ENCODE measurements around the gene USP7. TPM values are rescaled to one million over a fixed set of nuclear protein-coding genes. Genes with fewer than 3 reads are reported as not detected.
"Not testable (repeated sequence)": the region's sequence is repeated elsewhere in the genome, so short reads cannot be mapped to it uniquely, and the experiment has no call there.

USP7 gene
- total and polyA plus RNA-seq, 2 experiments from 2014 or later = 13.3 to 30.6 TPM

DNA sequence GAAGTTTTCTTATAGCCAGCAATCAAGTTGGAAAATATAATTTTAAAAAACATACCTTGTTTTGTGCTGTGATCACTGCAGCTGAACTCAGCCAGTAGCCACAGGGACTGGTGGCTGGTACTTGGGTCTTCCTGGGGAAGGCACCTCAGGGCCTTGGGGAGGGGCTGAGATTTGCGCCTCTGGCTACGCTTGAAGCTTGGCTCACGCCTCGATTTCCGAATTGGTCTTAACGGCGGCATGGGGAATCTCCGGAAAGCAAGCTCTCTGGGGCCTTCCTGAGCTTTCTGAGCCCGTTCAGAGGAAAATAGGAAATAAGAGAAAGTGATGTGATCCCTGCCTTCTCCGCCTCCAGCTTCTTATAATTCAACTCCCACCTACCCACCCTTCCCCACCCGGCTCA is 11.3 kb upstream of the USP7 start:
- Histone ChIP-seq H3K36me3 (ENCODE audit: low read depth) (no peaks in the 10 kb centered on the region), H3K9me2 (ENCODE audit: insufficient read depth) (no peaks in the 10 kb centered on the region), H3K4me2 (ENCODE audit: unreplicated experiment) (no peak overlapping the region), H3K27ac (no peak overlapping the region), H3K79me2 (ENCODE audit: insufficient read depth) (no peaks in the 10 kb centered on the region), H3K4me3 (no peak overlapping the region), H3K9me3 (ENCODE audit: low read depth) (no peaks in the 10 kb centered on the region), H3K27me3 (replicated peaks; ENCODE audit: insufficient read depth) (no peaks in the 10 kb centered on the region), H3K4me1 (ENCODE audit: insufficient read depth) (peaks cover 11% of the 10 kb centered on the region; the same call in 1 of the 2 replicates), H2AFZ (no peak overlapping the region), H3K9ac (no peak overlapping the region), H3F3A (ENCODE audit: insufficient read depth) (no peaks in the 10 kb centered on the region; the same call in 1 of the 2 replicates), H4K20me1 (ENCODE audit: insufficient read depth) (no peaks in the 10 kb centered on the region)
- WGBS, 2 experiments (ENCODE audit: low coverage in 1 of 2, low lambda C conversion rate in 2 of 2, missing lambda C conversion rate in 2 of 2) = 80% methylated on average over 11 of the region's 11 CpGs
- in situ Hi-C loops (cut with MboI) = no loop called here
- no peak for DNase-seq
- no peak for TF ChIP-seq EZH2phosphoT487 (IDR thresholded peaks at IDR 0.05; ENCODE audit: insufficient read depth, low read depth)

DNA sequence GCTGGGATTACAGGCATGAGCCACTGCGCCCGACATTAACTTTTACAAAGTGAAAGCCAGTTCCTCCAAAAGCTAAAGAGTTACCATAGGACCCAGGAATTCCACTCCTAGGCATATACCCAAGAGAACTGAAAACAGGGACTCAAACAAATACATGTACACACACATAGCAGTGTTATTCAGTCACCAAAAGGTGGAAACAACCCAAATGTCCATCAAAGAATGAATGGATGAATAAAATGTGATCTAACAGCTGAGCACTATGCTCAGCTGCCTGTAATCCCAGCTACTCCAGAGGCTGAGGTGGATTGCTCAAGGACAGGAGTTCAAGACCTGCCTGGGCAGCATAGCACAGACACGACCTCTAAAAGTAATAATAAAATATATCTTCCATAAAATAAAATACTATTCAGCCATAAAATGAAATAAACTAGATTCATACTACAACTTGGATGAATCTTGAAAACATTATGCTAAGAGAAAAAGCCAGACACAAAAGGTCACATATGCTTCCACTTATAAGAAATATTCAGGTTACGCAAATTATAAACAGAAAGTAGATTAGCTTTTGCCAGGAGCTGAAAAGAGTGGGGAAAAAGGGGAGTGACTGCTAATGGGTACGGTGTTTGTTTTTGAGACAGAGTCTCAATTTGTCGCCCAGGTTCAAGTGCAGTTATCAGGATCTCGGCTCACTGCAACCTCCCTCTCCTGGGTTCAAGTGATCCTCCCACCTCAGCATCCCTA is 9.3 kb upstream of the USP7 start:
- no peak overlapping the region for H2AFZ ChIP-seq
- H3K4me2 ChIP-seq (ENCODE audit: unreplicated experiment) = peak overlapping the region; percentile 3
- no peaks in the 10 kb centered on the region for H3K9me3 ChIP-seq (ENCODE audit: low read depth)
- H3K27ac ChIP-seq = no peak overlapping the region
- H4K20me1 ChIP-seq (ENCODE audit: insufficient read depth) = no peaks in the 10 kb centered on the region
- DNase-seq = peak; percentile 67
- peaks cover 11% of the 10 kb centered on the region; the same call in 1 of the 2 replicates for H3K4me1 ChIP-seq (ENCODE audit: insufficient read depth)
- H3K27me3 ChIP-seq (replicated peaks; ENCODE audit: insufficient read depth) = no peaks in the 10 kb centered on the region
- no peak for TF ChIP-seq EZH2phosphoT487 (IDR thresholded peaks at IDR 0.05; ENCODE audit: insufficient read depth, low read depth)
- TF ChIP-seq EZH2 (IDR thresholded peaks at IDR 0.05; ENCODE audit: insufficient read depth, poor library complexity, severe bottlenecking) = no peak
- WGBS, 2 experiments (ENCODE audit: low coverage in 1 of 2, low lambda C conversion rate in 2 of 2, missing lambda C conversion rate in 2 of 2) = 17 to 20% methylated on average over 7 of the region's 7 CpGs
- in situ Hi-C loops (cut with MboI) = no loop called here
- H3F3A ChIP-seq (ENCODE audit: insufficient read depth) = no peaks in the 10 kb centered on the region; the same call in 1 of the 2 replicates
- H3K9me2 ChIP-seq (ENCODE audit: insufficient read depth) = no peaks in the 10 kb centered on the region
- no peak overlapping the region for H3K4me3 ChIP-seq
- no peaks in the 10 kb centered on the region for H3K79me2 ChIP-seq (ENCODE audit: insufficient read depth)
- no peak overlapping the region for H3K9ac ChIP-seq
- H3K36me3 ChIP-seq (ENCODE audit: low read depth) = no peaks in the 10 kb centered on the region

DNA sequence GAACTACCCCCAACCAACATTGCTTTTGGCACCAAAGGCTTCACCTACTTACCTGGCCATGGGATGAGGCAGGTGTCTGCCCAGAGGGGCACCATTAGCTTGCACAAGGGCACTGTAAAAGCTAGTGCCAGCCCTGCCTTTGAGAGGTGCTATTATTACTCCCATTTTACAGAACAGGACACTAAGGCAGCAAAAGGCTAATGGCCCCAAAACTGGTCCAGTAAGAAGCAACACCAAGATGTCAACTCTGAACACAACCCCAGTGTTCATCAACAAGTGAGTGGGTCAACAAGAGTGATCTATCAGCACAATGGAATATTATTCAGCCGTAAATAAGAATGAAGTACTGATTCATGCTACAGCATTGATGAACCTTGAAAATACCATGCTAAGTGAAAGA is 7.7 kb upstream of the USP7 start:
- H3F3A ChIP-seq (ENCODE audit: insufficient read depth) = no peaks in the 10 kb centered on the region; the same call in 1 of the 2 replicates
- H3K9me3 ChIP-seq (ENCODE audit: low read depth) = no peaks in the 10 kb centered on the region
- no peaks in the 10 kb centered on the region for H4K20me1 ChIP-seq (ENCODE audit: insufficient read depth)
- H2AFZ ChIP-seq = no peak overlapping the region
- no peaks in the 10 kb centered on the region for H3K9me2 ChIP-seq (ENCODE audit: insufficient read depth)
- no peak for TF ChIP-seq EZH2phosphoT487 (IDR thresholded peaks at IDR 0.05; ENCODE audit: insufficient read depth, low read depth)
- TF ChIP-seq EZH2 (IDR thresholded peaks at IDR 0.05; ENCODE audit: insufficient read depth, poor library complexity, severe bottlenecking) = no peak
- WGBS, 2 experiments (ENCODE audit: low coverage in 1 of 2, low lambda C conversion rate in 2 of 2, missing lambda C conversion rate in 2 of 2) = 92 to 96% methylated on average over 1 of the region's 1 CpG
- no peak overlapping the region for H3K4me3 ChIP-seq
- no peak for DNase-seq
- no peak overlapping the region for H3K9ac ChIP-seq
- in situ Hi-C loops (cut with MboI) = no loop called here
- no peak overlapping the region for H3K4me2 ChIP-seq (ENCODE audit: unreplicated experiment)
- H3K27ac ChIP-seq = no peak overlapping the region
- H3K4me1 ChIP-seq (ENCODE audit: insufficient read depth) = peaks cover 11% of the 10 kb centered on the region; the same call in 1 of the 2 replicates
- H3K27me3 ChIP-seq (replicated peaks; ENCODE audit: insufficient read depth) = no peaks in the 10 kb centered on the region
- H3K36me3 ChIP-seq (ENCODE audit: low read depth) = no peaks in the 10 kb centered on the region
- no peaks in the 10 kb centered on the region for H3K79me2 ChIP-seq (ENCODE audit: insufficient read depth)

DNA sequence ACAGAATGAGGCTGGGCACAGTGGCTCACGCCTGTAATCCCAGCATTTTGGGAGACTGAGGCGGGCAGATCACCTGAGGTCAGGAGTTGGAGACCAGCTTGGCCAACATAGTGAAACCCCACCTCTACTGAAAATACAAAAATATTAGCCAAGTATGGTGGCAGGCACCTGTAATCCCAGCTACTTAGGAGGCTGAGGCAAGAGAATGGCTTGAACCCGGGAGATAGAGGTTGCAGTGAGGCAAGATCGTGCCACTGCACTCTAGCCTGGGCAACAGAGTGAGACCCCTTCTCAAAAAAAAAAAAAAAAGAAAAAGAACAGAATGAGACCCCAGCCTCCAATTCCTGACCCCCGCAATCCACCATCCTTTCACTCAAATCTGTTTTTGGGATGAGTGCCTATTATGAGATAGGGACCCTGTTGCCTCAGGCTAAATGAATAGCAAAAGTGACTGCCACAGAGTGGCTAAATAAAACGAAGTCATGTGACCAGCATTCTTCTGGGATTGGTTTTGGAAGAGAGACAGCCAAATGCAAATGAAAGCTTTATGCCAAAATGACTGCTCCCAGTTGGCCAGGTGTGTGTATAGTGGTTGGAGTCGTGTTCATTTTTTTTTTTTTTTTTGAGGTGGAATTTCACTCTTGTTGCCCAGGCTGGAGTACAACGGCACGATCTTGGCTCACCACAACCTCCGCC is 5.6 kb upstream of the USP7 start:
- in situ Hi-C loops (cut with MboI) = loop anchor here (10.0 kb wide), 1 partner anchor 55 kb away; no protein-coding TSS in a partner anchor
- WGBS, 2 experiments (ENCODE audit: low coverage in 1 of 2, low lambda C conversion rate in 2 of 2, missing lambda C conversion rate in 2 of 2) = 81 to 82% methylated on average over 10 of the region's 10 CpGs
- not testable (repeated sequence) for H3K9me2 ChIP-seq (ENCODE audit: insufficient read depth); H3K36me3 ChIP-seq (ENCODE audit: low read depth); H3K79me2 ChIP-seq (ENCODE audit: insufficient read depth); H3K4me3 ChIP-seq; H3K9me3 ChIP-seq (ENCODE audit: low read depth); H3K27me3 ChIP-seq (replicated peaks; ENCODE audit: insufficient read depth); H3F3A ChIP-seq (ENCODE audit: insufficient read depth); H3K4me2 ChIP-seq (ENCODE audit: unreplicated experiment); H3K27ac ChIP-seq; H2AFZ ChIP-seq; H4K20me1 ChIP-seq (ENCODE audit: insufficient read depth); H3K9ac ChIP-seq
- DNase-seq = peak; percentile 10
- H3K4me1 ChIP-seq (ENCODE audit: insufficient read depth) = peaks cover 11% of the 10 kb centered on the region; the same call in 1 of the 2 replicates

DNA sequence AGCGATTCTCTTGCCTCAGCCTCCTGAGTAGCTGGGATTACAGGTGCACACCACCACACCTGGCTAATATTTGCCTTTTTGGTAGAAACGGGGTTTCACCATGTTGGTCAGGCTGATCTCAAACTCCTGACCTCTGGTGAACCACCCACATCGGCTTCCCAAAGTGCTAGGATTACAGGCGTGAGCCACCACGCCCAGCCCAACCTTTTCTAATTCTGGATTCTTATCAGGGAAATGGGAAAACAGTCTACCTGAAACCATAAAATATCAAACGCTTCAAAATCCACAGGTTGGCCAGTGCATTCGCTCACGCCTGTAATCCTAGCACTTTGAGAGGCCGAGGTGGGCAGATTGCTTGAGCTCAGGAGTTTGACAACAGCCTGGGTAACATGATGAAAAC is 4.3 kb upstream of the USP7 start:
- DNase-seq; H4K20me1 ChIP-seq (ENCODE audit: insufficient read depth); H3K9me2 ChIP-seq (ENCODE audit: insufficient read depth); H3K36me3 ChIP-seq (ENCODE audit: low read depth); H3F3A ChIP-seq (ENCODE audit: insufficient read depth); H3K79me2 ChIP-seq (ENCODE audit: insufficient read depth); H3K9ac ChIP-seq; H3K4me3 ChIP-seq; H3K4me1 ChIP-seq (ENCODE audit: insufficient read depth); H3K27ac ChIP-seq; H3K4me2 ChIP-seq (ENCODE audit: unreplicated experiment); H3K9me3 ChIP-seq (ENCODE audit: low read depth); H3K27me3 ChIP-seq (replicated peaks; ENCODE audit: insufficient read depth); H2AFZ ChIP-seq: not testable (repeated sequence)
- in situ Hi-C loops (cut with MboI) = loop anchor here (10.0 kb wide), 1 partner anchor 57 kb away; no protein-coding TSS in a partner anchor
- 82 to 83% methylated on average over 9 of the region's 9 CpGs for WGBS, 2 experiments (ENCODE audit: low coverage in 1 of 2, low lambda C conversion rate in 2 of 2, missing lambda C conversion rate in 2 of 2)

All from GM23248 (cell line).